Germinal center (tissue), 1 donor: ENCODE data around the gene MRPL44.
"Not testable (repeated sequence)": the region's sequence is repeated elsewhere in the genome, so short reads cannot be mapped to it uniquely, and the experiment has no call there.

Experiments
- DNase-seq: peaks from one replicate; pipeline ENCODE4 v3.0.0; 2012; ENCODE audit warnings: mixed read lengths, low spot score

MRPL44 gene

DNA sequence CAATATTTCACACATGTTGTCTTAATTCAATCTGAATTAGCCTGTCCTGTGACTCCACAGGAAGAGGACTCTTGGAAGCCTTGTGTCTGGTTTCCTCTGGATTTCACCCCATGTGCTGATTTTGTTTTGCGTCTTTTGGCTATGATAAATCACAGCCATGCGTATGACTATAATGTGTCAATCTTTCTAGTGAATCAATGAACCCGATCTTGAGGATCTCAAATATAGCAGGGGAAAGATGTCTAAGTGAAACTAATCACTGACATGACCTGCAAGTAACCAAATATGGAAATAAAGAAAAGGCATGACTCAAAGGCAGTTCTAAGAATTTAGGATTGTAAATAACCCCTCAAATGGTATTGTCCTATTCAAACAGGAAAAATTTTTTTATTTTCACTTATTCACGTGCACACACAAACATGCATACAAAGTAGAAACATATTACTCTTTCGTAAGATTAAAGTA lies 20.4 kb upstream of the MRPL44 start:
- DNase-seq: no peak

DNA sequence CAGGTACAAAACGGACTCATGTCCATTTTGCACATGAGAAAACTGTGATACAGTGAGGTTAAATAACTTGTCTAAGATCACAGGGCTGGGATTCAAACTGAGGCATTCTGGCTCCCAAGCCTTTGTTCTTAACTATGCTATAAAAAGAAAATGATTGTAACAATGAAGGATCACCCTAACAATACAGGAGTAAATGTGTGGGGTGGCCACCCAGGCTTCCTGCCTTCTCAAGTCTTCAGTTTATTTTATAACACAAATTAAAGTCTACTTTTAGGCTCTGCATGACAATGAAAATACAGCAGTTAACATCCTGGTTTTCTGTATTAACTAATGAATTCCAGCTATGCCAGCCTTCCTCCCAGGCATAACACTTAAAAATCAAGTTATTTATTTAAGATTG lies 19.7 kb upstream of the MRPL44 start:
- no peak for DNase-seq

DNA sequence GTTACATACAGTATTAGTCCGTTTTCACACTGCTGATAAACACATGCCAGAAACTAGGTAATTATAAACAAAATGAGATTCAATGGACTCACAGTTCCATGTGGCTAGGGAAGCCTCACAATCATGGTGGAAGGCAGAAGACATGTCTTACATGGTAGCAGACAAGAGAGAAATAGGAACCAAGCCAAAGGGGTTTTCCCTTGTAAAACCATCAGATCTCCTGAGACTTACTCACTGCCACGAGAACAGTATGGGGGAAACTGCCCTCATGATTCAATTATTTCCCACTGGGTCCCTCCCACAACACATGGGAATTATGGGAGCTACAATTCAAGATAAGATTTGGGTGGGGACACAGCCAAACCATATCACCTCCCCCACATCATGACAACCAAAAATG lies 17.8 kb upstream of the MRPL44 start:
- DNase-seq: not testable (repeated sequence)

DNA sequence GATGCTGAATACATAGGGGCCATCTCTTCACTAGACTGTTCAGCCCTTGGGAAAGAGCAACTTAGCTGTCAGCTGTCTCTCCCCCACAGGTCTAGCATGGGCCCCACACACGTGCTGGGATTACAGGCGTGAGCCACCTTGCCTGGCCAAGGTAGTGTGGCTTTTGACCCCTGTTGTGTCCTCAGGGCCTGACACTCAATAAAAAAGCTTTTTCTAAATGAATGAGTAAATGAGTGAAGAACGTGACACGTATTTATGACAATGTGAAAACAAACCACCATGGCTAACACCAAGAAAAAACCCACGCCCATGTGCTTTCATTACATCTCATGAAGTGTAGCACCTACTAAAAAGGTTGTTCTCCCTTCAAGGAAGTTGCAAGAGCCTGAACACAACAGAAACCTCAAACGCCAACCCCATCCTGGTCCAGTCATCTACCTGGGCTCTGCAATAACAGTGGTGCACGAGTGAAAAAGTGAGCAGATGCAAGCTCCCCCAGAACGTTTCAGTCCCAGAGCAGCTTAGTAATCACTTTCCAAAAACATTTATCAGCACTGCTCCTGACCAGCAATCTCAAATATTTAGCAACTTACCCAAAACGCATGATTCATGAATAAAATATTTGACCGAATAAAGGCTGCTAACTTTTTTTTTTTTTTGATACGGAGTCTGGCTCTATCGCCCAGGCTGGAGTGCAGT lies 15.5 kb upstream of the MRPL44 start:
- DNase-seq: no peak

DNA sequence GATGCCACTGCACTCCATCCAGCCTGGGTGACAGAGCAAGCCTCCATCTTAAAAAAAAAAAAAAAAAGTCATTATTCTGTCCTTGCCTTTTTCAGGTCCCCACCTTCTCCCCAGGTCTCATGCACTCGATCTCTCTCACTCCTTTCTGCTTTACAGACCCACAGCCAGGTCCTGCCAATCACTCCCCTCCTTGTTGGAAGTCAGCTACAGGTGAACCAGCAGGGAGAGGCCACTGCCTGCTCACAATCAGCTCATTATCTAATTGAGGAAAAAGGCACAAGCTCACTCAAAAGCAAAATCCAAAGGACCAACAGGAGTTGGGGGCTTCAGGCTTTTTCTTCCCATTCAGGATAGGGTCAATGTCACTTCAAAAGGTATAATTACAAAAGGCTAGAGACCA lies 14.1 kb upstream of the MRPL44 start:
- DNase-seq: no peak

DNA sequence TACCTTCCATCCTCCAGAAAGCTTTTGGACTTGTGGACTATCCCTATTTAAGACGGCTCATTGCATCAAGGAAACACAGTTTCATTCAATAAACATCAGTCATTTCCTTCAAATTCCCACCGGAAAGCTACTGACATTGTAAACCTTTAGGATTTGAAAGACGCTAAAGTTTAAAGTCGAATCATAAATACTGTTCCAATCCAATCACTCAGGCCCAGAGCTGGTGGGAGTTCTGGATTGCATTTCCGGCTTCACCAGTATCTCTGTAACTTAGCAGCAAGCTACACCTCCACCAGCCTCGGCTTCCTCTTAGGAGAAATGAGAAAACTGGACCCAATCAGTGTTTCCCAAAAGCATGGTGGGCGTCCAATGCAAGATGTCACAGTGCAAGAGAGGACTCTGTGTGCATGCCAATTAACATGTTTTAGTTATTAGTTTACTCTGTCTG lies 13.7 kb upstream of the MRPL44 start:
- no peak for DNase-seq

DNA sequence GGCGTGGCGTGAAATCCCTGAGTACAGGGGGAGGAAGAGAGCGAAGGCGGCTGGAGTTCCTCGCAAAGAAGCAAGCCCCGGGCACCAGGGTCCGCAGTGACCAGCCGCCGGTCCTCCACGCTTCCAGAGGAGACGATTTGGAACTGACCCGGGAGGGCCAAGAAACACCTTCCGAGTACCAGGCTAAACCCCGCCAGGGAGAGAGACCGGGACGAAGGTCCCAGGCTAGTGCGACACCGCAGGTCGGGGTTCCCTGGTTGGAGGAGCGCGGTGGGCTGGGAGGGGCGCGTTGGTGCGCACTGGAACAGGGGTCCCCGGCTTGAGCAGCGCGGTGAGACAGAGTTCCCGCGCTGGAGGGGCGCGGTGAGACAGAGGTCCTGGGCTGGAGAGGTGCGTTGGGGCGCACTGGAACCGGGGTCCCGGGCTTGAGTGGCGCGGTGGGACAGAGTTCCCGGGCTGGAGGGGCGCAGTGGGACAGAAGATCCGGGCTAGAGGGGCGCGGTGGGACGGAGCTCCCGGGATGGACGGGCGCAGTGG lies 13.0 kb upstream of the MRPL44 start:
- peak; percentile 28 for DNase-seq

DNA sequence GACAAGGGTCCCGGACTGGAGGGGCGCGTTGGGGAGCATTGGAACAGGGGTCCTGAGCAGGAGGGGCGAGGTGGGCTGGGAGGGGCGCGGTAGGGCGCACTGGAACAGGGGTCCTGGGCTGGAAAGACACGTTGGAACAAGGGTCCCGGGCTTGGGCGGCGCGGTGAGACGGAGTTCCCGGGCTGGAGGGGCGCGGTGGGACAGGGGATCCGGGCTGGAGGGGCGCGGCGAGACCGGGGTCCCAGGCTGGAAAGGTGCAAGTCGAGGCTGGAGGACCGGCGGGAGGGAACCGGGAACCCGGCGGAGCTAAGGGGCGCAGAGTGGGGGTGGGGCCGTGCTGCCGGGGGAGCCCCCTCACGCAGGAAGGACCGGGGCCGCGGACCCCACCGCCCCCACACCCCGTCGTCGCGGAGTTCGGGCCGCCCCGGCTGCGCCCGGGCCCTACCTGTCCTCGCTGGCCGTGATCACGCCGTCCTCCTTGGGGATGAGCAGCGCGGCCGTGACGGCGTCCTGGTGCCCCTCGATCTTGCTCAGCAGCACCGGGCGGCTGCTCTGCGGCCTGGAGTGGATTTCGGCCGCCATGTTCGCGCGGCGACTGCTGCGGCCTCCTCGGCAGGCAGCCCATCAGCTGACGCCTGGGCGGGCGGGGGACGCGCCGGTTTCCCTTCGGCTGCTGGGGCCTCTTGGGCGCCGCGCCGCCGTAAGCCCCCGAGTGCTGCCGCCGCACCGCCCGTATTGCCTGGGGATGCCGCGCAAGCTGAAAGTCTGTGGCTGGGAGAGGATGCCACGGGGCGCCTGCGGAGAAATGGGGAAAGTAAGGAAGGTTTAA lies 12.3 kb upstream of the MRPL44 start, which contains the start of gene WDFY1:
Gene WDFY1, minus strand, starts transcription at position 633 of the 829 bp plus-strand sequence. Its CDS starts 51 bp downstream, at position 582.
- DNase-seq: peak; percentile 91

DNA sequence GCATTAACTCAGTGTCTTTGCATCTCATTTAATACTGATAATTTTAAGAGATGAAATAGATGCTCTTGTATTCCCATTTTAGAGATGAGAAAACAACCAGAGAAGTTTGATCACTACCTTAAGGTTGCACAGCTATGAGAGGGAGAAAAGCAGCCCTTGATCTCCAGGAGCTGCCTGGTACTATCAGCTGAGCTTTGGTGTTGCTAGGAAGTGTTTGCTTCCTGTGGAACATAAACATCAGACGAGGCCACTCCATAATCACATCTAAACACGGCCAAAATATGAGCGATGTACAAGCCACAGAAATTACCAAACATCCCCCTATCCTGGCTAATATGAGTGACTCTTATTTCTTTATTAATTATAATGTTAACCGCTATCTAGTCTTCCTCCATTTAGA lies 11.5 kb upstream of the MRPL44 start:
- DNase-seq: no peak

DNA sequence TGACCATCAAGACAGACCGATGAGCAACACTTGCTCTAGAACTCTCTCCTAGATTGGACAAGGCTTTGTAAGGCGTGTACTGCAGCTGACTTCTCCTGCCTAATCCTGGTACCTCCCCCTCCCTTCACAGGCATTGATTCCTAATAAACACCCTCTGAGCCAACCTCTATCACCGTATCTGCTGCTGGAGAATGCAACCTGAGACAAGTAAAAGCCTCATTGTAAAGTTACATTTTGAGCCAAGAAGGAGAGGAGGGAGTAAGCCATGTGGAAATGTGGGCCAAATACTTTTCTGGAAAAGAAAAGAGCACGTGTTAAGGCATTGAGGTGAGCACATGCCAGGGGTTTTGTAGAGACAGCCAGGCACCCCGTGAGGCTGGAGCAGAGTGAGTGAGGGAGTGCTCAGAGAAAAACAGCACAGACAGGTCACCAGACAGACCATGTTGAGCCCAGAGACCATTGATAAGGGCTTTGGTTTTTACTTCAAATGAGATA lies 9.5 kb upstream of the MRPL44 start:
- DNase-seq: no peak

DNA sequence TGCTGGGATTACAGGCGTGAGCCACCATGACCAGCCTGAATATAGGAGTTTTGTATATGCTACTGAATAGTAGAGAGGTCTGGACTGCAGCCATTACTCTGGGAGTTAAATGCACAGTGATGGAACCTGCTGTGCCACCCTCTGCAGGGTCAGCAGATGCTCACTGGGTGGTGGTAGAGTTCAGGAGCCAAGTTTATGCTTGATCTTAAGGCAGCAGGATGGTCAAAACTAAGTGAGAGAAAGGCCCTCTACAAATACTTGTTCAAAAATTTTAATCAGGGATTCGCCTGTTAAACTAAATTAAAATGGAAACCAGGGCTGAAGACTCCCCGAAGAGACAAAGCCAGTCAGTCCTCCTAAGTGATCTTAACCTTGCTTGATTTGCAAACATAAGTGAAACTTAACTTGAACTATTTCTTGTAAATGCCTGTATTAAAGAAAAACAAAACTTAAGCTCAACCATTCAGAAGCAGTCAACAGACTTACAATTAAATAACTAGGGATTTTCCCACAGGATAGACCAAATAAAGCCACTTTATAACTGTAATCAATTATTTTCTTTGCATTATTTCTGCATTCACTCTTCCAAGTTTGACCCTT lies 7.9 kb upstream of the MRPL44 start:
- no peak for DNase-seq

DNA sequence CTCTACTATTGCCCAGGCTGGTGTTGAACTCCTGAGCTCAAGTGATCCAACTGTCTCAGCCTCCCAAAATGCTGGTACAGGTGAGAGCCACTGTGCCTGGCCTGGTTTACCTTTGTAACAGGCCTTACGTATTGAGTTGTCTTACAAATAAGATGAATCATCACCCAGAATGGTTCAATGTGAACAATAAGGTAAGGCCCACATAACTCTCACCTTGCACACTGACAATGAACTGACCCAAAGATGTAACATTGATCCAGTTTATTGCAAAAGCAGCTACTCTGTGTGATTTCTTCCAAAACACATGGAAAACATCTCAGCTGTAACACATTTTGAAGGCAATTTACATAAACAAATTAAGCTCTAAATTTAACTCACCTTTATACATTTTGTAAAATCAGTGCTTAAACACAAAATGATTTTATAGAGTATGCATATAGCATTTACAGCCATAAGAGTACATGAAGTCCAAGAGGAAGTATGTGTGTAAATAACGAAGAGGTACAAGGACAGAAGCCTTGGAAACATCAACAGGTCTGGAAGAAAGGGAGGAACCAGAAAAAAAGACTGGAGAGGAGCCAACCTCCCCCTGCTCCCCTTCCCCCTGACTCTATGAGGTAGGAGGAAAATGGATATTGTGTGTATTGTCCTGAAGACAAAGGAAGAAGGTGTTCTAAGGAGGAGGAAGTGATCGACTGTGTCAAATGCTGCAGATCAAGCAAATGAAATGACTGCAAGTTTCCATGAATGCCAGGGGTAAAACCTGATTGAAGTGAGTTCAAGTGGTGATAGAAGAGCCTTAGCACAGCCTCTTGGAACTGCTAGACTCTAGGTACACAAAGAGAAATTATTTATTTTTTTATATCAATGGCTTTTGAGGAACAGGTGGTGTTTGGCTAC lies 6.6 kb upstream of the MRPL44 start:
- peak; percentile 19 for DNase-seq

DNA sequence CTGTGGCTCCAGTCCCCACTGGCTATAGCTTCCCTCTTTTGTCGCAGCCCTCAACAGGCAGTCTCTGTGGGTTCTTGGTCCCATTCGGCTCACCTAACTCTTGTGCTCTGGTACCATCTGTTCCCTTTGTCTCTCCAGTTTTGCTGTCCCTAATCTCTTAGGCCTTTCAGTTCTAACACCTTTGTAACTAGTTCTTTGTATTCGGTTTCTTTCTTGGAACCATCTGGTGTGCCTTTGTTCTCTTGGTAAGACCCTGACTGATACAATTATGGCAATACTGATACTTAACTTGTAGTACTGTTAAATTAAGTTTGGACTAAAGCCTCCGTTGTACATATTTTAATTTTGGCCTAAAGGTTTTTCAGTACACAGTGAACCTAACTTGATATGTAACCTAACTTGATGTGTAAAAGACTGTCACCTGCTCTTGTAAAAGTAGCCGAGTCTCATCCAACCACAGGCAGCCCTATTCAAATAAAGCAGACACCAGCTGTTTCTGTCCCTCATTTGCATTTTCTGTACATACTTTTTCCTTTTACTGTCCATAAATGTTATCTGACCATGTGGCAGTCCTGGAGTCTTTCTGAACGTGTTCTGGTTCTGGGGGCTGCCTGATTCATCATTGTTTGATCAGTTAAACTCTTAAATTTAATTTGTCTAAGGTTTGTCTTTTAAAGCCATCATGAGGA lies 4.8 kb upstream of the MRPL44 start:
- peak; percentile 54 for DNase-seq

DNA sequence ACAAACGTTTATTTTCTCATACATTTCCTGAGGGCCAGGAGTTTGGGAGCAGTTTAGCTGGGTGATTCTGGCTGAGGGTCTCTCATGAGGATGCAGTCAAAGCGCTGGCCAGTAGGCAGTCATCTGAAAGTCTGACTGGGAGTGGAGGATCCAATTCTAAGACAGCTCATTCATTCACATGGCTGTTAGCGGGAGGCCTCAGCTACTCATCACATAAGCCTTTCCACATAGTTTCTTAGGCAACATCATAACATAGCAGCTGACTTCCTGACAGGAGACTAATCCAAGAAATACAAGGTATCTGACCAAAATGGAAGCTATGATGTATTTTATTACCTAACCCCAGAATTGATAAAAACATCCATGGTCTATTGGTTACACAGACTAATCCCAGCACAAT lies 2.9 kb upstream of the MRPL44 start:
- no peak for DNase-seq

DNA sequence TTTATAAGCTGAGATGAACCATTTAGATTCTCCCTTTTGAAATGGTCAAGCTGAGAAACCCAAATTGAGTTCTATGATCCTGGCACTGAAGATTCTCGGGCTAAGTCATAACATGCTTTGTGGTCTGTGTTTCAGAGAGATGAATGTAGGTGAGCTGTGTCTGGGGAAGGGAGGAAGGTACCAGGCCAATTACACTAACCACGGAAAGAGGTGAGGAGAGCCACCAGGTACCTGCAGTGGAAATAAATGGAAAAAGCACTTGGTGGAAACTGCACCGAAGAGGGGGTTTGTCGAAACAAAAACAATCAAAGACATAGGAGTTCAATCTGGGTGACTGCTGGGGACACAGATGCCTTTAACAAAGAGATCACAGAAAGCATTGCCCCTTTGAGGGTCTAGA lies 963 bp upstream of the MRPL44 start:
- DNase-seq: no peak

DNA sequence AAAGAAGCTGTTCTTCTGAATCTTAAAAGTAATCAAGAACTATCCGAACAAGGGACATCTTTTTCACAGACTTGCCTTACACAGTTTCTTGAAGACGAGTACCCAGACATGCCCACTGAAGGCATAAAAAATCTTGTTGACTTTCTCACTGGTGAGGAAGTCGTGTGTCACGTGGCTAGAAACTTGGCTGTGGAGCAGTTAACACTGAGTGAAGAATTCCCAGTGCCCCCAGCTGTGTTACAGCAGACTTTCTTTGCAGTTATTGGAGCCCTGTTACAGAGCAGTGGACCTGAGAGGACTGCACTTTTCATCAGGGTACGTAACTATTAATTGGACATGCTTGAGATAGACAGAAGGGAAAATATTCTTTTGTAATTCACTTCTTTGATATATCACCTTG lies 2.4 kb downstream of the MRPL44 start:
- no peak for DNase-seq

DNA sequence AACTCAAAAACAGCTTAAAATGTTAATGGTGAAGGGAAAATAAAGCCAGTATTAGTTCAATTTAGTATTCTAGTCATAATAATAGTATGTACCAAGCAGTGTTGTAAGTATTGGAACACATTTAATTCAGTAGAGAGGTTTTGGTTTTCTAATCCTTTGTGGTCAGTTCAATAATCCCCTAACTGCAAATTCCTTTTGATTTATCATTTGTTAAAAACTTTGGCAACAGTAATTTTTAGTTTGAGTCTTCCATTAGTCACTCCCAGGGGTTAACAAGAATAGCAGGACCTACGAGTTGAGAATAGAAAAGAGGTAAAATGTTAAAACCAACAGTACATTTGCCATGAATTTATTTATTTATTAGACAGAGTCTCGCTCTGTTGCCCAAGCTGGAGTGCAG lies 10.7 kb downstream of the MRPL44 start:
- no peak for DNase-seq

DNA sequence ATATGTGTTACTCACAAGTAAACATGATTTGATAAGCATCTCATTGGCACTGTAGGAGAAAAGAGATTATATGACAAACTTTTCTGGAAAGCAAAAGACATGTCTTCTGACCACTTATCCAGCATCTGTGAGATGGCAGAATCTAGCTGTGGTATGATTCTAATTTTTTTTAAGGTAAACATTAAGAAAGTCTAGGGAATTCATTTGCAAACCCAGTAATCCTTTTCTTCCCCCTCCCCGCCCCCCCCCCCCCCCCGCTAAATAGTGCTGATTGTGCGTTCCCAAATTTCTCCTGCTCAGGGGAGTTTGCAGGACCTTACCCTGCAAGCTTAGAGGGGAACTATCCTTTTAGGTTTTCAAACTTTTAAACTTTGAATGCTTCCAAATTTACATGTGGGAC lies 12.1 kb downstream of the MRPL44 start:
- no peak for DNase-seq

DNA sequence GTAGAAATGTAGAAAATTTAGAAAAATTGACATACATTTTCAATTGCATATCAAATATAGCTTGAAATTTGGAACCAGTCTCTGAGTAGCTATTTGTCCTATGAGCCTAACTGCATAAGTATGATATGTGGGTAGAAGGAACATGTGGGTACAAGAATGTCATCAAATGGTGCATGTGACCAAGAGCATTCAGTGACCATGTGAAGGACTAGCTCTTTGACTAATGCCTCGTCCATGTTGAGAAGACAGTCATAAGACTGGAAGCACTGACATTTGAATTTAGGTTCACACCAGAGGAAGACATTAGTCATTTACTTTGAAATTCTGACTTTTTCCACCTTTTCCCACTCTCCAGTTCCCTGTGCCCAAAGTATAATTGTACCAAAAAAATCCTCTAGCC lies 12.6 kb downstream of the MRPL44 start:
- no peak for DNase-seq

DNA sequence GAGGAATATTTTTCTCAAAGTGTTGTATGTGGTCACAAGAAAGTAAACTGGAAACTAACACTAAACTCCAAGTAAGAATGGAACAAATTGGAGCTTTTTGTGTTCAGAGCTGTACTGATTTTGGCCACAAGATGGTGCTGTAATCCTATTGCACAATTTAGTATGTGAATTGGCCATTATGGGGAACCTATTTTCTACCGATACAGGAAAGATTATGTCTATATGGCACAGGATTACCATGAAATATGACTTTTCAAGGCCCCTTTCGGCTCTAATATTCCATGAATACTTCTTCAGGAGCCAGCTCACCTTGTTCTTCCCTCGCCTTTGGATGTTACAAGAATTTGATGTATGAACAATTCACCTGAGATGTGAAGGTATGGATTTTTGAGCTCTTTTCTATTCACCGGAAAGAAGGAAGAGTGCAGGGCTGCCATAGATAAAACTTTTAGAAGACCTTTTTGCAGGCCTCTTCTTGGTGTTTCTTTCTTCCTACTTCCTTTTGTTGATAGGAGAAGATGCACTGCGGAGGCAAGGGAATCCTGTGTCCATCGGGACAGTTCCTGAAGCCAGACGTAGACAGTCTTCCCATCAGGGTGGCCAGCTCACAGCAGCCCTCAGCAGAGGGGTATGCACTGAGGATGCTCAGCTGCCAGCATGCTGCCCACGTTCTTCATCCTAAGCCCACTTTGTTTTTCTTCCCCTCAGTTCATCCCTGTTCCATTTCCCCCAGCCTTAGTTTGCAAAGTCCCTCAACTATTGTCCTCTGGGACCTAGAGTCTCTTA lies 13.3 kb downstream of the MRPL44 start:
- peak; percentile 25 for DNase-seq
